Measurements from ENCODE around the gene SPINK14.

Gene SPINK14

GRCh38 chr5:148202531-148203203 lies 34.3 kb downstream of the SPINK14 start, which contains the start of gene SPINK6:
SPINK6 (plus strand) TSS chr5:148203042; CDS start chr5:148203097, 55 bp downstream.
- DNase-seq: no peak

GRCh38 chr5:148205044-148205806 lies 36.9 kb downstream of the SPINK14 start:
- DNase-seq: no peak

- DNase-seq: no peak
These were observed 37.5 kb downstream of the SPINK14 start for GRCh38 chr5:148205865-148206264.

GRCh38 chr5:148206620-148207019 lies 38.3 kb downstream of the SPINK14 start:
- no peak for DNase-seq

- DNase-seq: no peak
These were observed 39.9 kb downstream of the SPINK14 start for GRCh38 chr5:148208226-148208625.

GRCh38 chr5:148209151-148209770 lies 40.9 kb downstream of the SPINK14 start:
- no peak for DNase-seq

- no peak for DNase-seq
These were observed 46.4 kb downstream of the SPINK14 start for GRCh38 chr5:148214665-148215185.

- DNase-seq: no peak
These were observed 53.2 kb downstream of the SPINK14 start for GRCh38 chr5:148221508-148221907.

GRCh38 chr5:148224117-148224742 lies 55.9 kb downstream of the SPINK14 start:
- DNase-seq: no peak

All from stimulated activated CD4-positive, alpha-beta T cell treated with anti-CD3 and anti-CD28 coated beads, Interleukin-1b, Interleukin-23, amount 100 ng/mL, for 48 hours (primary cell).